Upper lobe of left lung (tissue), 4 donors: ENCODE results near the gene HMMR.

Experiments used
- EP300 ChIP-seq, 4 donors: sonication (generic); formaldehyde crosslinking; IDR thresholded peaks; one replicate each; pipeline ENCODE4 v1.5.1; 2017; ENCODE audit warnings: antibody characterized with exemption in 4 of 4, control low read depth in 2 of 4
- POLR2A ChIP-seq, 4 donors: fragments of 450-650 bp; IDR thresholded peaks; one replicate each; pipeline ENCODE4 v1.5.1; 2016 to 2017; ENCODE audit warnings: antibody characterized with exemption in 4 of 4, mild to moderate bottlenecking in 2 of 4
- POLR2AphosphoS5 ChIP-seq, 2 donors: sonication (generic); formaldehyde crosslinking; IDR thresholded peaks; one replicate each; pipeline ENCODE4 v1.5.1; 2017; ENCODE audit warnings: antibody characterized with exemption in 2 of 2
- TF ChIP-seq, protein P1 (sequence below), 6 experiments: fragments of 450-650 bp in 4 of 6; fragments of 200-600 bp in 2 of 6; sonication (generic) in 2 of 6; IDR thresholded peaks; one replicate each; pipeline ENCODE4 v1.5.1; 2016 to 2019; ENCODE audit warnings: antibody characterized with exemption in 6 of 6

DNA sequence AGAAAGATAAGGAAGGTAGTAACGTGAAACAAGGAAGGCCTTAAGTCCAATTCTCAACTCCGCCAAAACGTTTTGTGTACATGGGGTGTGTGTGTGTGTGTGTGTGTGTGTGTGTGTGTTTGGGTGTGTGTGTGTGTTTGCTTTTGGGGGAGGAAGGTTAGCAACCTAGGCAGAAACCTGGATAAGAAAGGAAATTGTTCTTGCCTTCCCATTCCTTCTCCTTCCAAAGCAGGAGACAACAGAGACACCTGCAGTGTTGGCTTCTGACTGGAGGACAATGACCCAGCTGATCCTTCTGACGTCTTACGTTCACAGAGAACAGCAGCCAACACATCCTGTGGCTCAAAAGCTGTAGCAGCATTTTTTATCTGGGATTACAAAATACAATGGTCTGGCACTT lies 27.2 kb upstream of the HMMR start:
- no peak for TF ChIP-seq POLR2A (IDR thresholded peaks at IDR 0.05)
- TF ChIP-seq, protein P1, sequence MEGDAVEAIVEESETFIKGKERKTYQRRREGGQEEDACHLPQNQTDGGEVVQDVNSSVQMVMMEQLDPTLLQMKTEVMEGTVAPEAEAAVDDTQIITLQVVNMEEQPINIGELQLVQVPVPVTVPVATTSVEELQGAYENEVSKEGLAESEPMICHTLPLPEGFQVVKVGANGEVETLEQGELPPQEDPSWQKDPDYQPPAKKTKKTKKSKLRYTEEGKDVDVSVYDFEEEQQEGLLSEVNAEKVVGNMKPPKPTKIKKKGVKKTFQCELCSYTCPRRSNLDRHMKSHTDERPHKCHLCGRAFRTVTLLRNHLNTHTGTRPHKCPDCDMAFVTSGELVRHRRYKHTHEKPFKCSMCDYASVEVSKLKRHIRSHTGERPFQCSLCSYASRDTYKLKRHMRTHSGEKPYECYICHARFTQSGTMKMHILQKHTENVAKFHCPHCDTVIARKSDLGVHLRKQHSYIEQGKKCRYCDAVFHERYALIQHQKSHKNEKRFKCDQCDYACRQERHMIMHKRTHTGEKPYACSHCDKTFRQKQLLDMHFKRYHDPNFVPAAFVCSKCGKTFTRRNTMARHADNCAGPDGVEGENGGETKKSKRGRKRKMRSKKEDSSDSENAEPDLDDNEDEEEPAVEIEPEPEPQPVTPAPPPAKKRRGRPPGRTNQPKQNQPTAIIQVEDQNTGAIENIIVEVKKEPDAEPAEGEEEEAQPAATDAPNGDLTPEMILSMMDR (IDR thresholded peaks at IDR 0.05), result no peak
- TF ChIP-seq POLR2AphosphoS5 (IDR thresholded peaks at IDR 0.05), result no peak
- TF ChIP-seq EP300 (IDR thresholded peaks at IDR 0.05), result no peak
